Muscle layer of duodenum (tissue), 2 donors: ENCODE measurements around the gene TRIP6.

Experiments
- H3K27ac ChIP-seq: one replicate; pipeline ENCODE4 v1.7.0; 2013; ENCODE audit warnings: mild to moderate bottlenecking, low read length
- H3K27me3 ChIP-seq: one replicate; pipeline ENCODE4 v1.7.0; 2013; ENCODE audit warnings: low read depth, mild to moderate bottlenecking, control low read depth, low read length
- H3K36me3 ChIP-seq, 2 donors: one replicate each; pipeline ENCODE4 v1.7.0; 2013; ENCODE audit warnings: low read length in 2 of 2, control low read depth in 1 of 2, mild to moderate bottlenecking in 1 of 2; ENCODE audit not compliant: insufficient read depth in 2 of 2, control insufficient read depth in 1 of 2
- H3K4me1 ChIP-seq, 2 donors: one replicate each; pipeline ENCODE4 v1.7.0; 2013; ENCODE audit warnings: low read length in 2 of 2, mild to moderate bottlenecking in 2 of 2, control low read depth in 1 of 2, moderate library complexity in 1 of 2; ENCODE audit not compliant: insufficient read depth in 2 of 2, control insufficient read depth in 1 of 2
- H3K4me3 ChIP-seq, 2 donors: one replicate each; pipeline ENCODE4 v1.7.0; 2013; ENCODE audit warnings: low read length in 2 of 2, low read depth in 1 of 2, mild to moderate bottlenecking in 1 of 2
- H3K9me3 ChIP-seq, 2 donors: one replicate each; pipeline ENCODE4 v1.7.0; 2013; ENCODE audit warnings: low read length in 2 of 2, control low read depth in 1 of 2, mild to moderate bottlenecking in 1 of 2; ENCODE audit not compliant: control insufficient read depth in 1 of 2
- donor health status: healthy.

Gene TRIP6

DNA sequence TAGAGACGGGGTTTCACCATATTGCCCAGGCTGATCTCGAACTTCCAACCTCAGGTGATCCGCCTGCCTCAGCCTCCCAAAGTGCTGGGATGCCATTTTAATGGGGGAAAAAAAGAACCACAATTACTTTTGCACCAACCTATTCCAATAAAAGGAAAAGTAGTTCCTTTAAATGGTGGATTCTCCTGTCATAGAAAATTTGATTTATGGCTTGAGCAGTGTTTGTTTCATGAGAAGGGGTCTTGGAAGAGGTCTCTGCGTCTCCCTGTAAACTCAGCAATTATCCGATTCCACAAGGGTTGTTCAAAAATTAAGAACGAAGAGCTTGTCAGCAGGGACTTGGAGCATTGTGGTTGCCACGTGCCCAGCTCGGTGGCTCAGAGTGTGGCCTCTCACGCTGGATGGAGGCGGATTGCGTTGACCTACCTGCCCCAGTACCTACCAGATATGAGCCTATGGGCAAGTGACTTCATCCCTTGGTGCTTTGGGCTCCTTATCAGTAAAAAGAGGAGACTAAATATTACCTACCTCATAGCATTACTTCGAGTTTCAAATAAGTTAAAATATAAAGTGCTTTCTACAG is 2.8 kb upstream of the TRIP6 start:
- Histone ChIP-seq H3K4me1 (peaks cover 10 to 35% of the 10 kb centered on the region in 2 donors), H3K27ac (no peak overlapping the region), H3K27me3 (no peaks in the 10 kb centered on the region), H3K4me3 (no peak overlapping the region), H3K9me3 (no peaks in the 10 kb centered on the region), H3K36me3 (peaks cover 21 to 33% of the 10 kb centered on the region in 2 donors)

DNA sequence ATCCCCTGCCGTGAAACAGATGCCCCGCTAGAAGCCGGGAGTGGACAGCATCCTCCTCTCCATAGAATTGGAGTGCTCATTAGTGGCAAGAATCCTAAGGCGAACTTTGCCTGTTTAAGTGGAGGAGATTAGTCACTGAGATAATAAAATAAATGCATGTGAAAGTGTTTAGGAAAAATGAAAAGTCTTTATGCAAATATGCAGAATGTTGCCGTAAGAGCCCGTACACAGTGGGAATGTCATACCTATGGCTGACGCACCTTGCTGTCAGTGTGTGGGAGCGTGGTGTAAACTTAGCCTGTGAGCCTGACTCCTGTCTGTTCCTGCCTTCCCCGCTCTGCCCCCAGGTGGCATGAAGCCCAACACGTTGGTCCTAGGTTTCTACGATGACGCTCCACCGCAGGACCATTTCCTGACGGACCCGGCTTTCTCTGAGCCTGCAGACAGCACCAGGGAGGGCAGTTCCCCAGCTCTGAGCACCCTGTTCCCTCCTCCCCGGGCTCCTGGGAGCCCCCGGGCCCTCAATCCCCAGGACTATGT is 1.7 kb upstream of the TRIP6 start:
- Histone ChIP-seq H3K9me3 (no peaks in the 10 kb centered on the region), H3K36me3 (peaks cover 13 to 24% of the 10 kb centered on the region in 2 donors), H3K27me3 (no peaks in the 10 kb centered on the region), H3K27ac (peak overlapping the region; percentile 16), H3K4me3 (peak overlapping the region in 1 of 2 donors; percentile 35), H3K4me1 (peaks cover 10 to 35% of the 10 kb centered on the region in 2 donors)

DNA sequence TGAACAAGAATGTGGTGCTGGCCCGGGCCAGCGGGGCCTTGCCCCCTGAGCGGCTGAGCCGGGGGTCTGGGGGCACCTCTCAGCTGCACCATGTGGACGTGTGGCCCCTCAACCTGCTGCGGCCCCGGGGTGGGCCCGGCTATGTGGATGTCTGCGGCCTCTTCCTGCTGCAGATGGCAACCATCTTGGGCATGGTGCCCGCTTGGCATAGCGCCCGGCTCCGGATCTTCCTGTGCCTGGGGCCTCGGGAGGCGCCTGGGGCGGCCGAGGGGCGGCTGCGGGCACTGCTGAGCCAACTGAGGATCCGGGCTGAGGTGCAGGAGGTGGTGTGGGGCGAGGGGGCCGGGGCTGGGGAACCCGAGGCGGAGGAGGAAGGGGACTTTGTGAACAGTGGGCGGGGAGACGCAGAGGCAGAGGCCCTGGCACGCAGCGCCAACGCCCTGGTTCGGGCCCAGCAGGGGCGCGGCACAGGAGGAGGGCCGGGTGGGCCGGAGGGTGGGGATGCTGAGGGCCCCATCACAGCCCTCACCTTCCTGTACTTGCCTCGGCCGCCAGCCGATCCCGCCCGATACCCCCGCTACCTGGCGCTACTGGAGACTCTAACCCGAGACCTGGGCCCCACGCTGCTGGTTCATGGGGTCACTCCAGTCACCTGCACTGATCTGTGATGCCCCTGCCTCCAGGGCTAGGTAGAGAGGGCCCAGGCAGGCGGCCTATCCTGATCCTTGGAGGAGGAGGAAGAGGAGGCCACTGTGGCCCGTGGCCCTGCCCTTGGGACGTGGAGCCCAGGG is 1.1 kb upstream of the TRIP6 start:
- peaks cover 8 to 24% of the 10 kb centered on the region in 2 donors for H3K36me3 ChIP-seq
- H3K27me3 ChIP-seq = no peaks in the 10 kb centered on the region
- peak overlapping the region; percentile 84 for H3K27ac ChIP-seq
- H3K9me3 ChIP-seq = no peaks in the 10 kb centered on the region
- H3K4me1 ChIP-seq = peaks cover 10 to 35% of the 10 kb centered on the region in 2 donors
- peak overlapping the region; percentile 73 to 81 for H3K4me3 ChIP-seq

DNA sequence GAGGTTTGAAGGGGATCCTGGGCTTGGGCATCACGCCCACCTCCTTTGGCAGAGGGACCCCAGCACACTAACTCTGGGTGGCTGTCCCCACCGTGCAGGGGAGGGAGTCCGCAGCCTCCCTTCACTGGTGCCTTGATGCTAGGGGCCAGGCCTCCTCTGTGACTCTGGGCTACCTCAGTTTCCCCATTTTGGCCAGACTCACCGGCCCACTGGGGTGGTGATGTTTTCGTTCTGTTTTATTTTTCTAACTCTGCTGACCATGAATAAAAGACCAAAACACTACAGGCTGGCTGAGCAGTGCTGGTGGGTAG is 503 bp upstream of the TRIP6 start:
- peaks cover 10 to 35% of the 10 kb centered on the region in 2 donors for H3K4me1 ChIP-seq
- H3K9me3 ChIP-seq = no peaks in the 10 kb centered on the region
- H3K4me3 ChIP-seq = peak overlapping the region; percentile 73 to 81
- H3K36me3 ChIP-seq = peaks cover 8 to 24% of the 10 kb centered on the region in 2 donors
- peak overlapping the region; percentile 84 for H3K27ac ChIP-seq
- H3K27me3 ChIP-seq = no peaks in the 10 kb centered on the region

DNA sequence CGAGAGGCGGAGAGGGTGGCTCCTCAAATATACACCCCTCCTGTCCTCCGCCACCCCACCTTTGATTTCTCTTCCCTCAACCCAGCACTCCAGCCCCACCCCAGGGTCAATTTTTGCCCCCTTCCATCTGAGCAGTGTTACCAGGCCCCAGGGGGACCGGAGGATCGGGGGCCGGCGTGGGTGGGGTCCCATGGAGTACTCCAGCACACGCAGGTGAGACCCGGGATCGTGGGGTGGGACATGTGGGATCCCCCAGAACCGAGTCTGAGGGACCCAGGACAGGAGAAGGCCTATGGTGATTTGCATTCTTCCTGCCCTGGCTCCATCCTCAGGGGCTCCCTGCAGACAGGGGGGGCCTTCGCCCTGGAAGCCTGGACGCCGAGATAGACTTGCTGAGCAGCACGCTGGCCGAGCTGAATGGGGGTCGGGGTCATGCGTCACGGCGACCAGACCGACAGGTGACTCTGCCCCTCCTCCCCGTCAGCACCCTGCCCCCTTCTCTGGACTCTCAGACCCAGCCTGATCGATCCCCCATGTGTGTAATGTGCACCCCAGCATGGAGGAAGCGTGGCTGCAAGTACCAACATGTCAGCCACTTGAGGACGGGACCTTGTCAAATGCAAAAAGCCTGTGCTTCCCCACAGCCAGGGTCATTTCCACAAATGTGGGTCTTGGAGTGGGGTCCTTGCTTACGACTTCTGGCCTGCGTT is 744 bp downstream of the TRIP6 start:
- Histone ChIP-seq H3K4me3 (peak overlapping the region; percentile 73 to 81), H3K27ac (peak overlapping the region; percentile 84), H3K27me3 (no peaks in the 10 kb centered on the region), H3K9me3 (no peaks in the 10 kb centered on the region), H3K36me3 (peaks cover 10 to 25% of the 10 kb centered on the region in 2 donors), H3K4me1 (peaks cover 10 to 35% of the 10 kb centered on the region in 2 donors)

DNA sequence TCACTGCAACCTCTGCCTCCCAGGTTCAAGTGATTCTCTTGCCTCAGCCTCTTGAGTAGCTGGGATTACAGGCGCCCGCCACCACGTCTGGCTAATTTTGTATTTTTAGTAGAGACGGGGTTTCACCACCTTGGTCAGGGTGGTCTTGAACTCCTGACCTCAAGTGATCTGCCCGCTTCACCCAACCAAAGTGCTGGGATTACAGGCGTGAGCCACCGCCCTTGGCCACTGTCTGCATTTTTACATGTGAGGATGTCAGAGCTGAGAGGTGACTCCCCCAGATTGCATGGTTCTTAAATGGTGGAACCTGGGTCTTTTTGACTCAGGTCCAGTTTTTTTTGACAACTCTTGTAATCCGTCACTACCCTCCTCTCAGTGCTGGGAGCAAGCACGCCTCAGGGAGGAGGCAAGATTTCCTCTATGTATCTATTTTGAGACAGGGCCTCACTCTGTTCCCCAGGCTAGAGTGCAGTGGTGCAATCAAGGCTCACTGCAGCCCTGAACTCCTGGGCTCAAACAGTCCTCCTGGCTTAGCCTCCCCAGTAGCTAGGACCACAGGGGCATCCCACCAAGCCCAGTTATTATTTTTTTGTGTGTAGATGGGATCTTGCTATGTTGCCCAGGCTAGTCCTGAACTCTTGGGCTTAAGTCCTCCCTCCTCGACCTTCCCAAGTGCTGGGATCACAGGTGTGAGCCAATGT is 6.6 kb downstream of the TRIP6 start:
- peak overlapping the region; percentile 72 to 94 for H3K4me3 ChIP-seq
- H3K9me3 ChIP-seq = no peaks in the 10 kb centered on the region
- H3K36me3 ChIP-seq = peaks cover 9 to 31% of the 10 kb centered on the region in 2 donors
- H3K27me3 ChIP-seq = no peaks in the 10 kb centered on the region
- peaks cover 7 to 43% of the 10 kb centered on the region in 2 donors for H3K4me1 ChIP-seq
- H3K27ac ChIP-seq = peak overlapping the region; percentile 96

DNA sequence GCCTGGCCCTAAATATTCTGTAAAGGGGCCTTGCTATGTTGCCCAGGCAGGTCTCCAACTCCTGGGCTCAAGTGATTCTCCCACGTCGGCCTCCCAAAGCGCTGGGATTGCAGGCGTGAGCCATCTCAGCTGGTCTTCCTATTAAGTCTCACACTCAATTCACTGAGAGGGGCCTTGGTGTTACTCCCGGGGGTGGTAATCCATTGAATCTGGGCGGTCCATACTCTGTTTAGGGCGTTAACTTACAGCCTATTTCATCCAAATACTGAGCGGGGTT is 7.1 kb downstream of the TRIP6 start:
- H3K27ac ChIP-seq = peak overlapping the region; percentile 96
- no peaks in the 10 kb centered on the region for H3K27me3 ChIP-seq
- H3K36me3 ChIP-seq = peaks cover 9 to 31% of the 10 kb centered on the region in 2 donors
- H3K4me1 ChIP-seq = peaks cover 7 to 41% of the 10 kb centered on the region in 2 donors
- H3K9me3 ChIP-seq = no peaks in the 10 kb centered on the region
- H3K4me3 ChIP-seq = peak overlapping the region; percentile 72 to 94

DNA sequence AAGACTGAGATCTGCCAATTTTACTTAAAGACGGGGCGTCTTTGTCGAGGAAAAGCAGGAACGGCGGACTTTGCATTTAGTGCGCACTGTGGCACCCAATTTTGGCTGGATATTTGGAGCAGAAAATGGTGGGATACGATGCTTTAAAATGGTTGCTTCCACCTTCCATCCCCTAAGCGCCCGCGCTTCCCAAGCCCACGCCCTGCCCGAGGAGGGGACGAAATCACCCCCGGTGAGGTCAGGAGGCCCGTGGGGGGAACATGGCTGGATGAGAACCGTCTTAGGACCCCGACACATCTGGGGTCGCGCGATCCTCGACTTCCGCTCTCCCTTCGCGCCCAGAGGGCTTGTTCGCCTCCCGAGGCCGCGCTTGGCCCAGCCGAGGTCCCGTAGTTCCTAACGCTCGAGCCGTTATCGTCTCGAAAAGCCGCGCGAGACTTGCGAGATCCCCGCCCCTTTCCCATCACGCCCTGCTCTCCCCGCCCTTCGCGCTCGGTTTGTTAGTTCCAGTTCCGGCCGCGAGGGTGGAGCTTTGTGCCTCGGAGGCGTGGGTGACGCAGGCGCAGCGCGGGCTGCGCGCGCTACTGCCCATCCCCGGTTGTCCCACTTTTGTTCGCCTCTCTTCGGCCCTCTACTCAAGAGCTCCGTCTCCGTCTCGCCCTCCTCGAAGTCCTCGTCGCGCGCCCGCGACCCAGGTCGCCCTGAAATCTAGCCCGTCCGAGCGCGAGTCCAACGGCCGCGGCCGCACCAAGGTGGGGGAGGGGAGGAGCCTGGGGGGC is 7.6 kb downstream of the TRIP6 start, which contains the start of gene SRRT:
Gene SRRT, plus strand, starts transcription at position 527 of the 779 bp plus-strand sequence. CDS start 488 bp downstream, outside the sequence.
- Histone ChIP-seq H3K4me3 (peak within 1 kb of the TSS; percentile 72 to 94), H3K9me3 (no peaks in the 10 kb centered on the region), H3K27me3 (no peaks in the 10 kb centered on the region), H3K36me3 (peaks cover 9 to 31% of the 10 kb centered on the region in 2 donors), H3K4me1 (peaks cover 7 to 41% of the 10 kb centered on the region in 2 donors), H3K27ac (peak within 1 kb of the TSS; percentile 96)

DNA sequence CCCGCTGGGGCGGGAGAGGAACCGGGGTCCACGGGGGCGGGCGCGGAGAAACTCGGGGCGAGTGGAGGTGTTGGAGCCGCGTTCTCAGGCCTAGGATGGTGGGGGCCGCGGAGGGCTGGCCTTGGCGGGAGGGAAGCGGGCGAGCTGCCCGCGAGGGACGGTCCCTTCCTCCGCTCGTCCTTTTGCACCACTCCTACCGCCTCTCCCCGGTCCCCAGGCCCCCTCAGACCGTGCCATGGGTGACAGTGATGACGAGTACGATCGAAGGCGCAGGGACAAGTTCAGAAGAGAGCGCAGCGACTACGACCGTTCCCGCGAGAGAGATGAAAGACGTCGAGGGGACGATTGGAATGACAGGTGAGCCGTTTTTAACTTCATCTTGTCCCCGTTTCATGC is 8.2 kb downstream of the TRIP6 start:
- Histone ChIP-seq H3K27ac (peak overlapping the region; percentile 96), H3K4me3 (peak overlapping the region; percentile 72 to 94), H3K9me3 (no peaks in the 10 kb centered on the region), H3K36me3 (peaks cover 9 to 31% of the 10 kb centered on the region in 2 donors), H3K4me1 (peaks cover 7 to 41% of the 10 kb centered on the region in 2 donors), H3K27me3 (no peaks in the 10 kb centered on the region)

DNA sequence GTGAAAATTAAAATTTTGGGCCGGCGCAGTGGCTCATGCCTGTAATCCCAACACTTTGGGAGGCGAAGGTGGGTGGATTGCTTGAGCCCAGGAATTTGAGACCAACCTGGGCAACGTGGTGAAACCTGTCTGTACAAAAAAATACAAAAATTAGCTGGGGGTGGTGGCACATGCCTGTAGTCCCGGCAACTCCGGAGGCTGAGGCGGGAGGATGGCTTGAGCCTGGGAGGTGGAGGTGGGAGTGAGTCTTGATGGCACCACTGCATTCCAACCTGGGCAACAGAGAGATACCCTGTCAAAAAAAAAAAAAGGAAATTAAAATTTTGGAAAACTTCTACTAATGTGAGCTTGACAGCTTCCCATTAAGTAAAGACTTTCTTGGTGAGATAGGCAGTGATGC is 10.8 kb downstream of the TRIP6 start:
- Histone ChIP-seq H3K36me3 (peaks cover 18 to 24% of the 10 kb centered on the region in 2 donors), H3K27ac (no peak overlapping the region), H3K27me3 (no peaks in the 10 kb centered on the region), H3K4me1 (peaks cover 7 to 41% of the 10 kb centered on the region in 2 donors), H3K9me3 (no peaks in the 10 kb centered on the region), H3K4me3 (no peak overlapping the region)
